Activated naive CD4-positive, alpha-beta T cell (primary cell): ENCODE measurements around the gene CIAO3.

Source experiments
- DNase-seq, 4 experiments: peaks; one replicate each; lab custom pipeline; 2025; lab: John Stamatoyannopoulos, UW

CIAO3 gene

DNA sequence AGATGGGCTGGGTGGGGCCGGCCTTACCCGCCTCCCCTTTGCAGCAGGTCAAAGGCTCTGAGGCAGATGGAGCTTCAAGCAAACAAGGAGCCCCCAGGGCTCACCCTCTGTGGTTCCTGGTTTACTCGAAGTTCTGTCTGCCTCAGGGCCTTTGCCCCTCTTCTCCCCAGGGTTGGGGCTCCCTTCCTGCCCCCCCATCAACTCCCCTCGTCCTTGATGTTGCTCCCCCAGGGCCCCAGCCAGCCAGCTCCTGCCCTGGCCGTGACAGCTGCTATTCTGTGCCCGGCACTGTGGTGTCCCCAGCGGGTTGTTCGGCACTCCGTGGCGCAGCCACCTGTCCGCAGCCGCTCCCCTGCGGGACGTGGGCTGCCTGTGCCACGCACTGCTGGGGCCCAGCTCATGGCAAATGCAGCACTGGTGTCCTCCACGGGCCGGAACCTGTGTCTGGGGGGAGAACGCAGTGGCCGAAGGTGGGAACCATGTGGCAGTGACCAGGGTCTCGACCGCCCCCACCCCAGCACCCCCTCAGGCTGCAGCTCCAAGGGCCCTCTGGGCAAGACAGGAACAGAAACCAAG is 30.2 kb downstream of the CIAO3 start:
- DNase-seq = no peak

DNA sequence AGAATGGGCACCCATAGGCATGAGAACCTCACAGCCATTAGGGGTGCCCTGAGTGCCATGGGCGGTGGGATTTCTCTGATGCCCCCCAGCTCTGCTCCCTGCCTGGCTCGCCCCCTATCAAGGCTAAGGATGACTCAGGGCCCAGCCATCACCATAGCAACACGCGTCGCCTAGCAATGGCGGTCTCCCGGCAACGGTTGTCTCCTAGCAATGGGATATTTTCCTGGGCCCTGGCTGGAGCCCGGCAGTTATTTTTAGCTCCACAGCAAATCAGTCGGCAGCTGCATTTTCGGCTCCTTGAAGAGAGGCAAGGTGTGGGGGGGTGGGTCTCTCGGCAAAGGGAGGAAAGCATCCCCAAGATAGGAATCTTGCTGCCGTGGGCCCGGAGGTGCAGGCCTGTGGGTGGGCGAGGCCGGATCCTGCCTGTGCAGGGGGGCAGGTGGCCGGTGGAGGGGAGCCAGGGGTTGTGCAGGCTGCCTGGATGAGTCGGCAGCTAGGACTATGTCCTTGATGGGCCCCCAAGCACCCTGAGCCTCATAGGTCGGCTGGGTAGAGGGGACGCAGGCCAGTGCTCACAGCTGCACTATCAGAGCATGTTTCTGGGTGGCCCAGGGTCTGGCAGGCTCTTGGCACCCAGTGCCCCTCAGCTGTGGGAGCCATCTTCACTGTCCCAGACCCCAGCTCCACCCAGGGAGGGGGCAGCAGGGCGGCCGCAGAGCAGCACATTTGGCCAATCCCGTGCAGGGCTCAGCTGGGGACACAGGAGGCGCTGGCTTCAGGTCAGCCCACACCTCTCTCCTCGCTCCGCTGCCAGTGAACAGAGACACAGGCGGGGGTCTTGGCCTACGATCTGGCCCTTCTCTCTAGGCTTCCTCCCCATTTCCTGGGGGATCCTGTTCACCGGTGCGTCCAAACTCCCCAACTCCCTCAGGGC is 31.0 kb downstream of the CIAO3 start:
- no peak for DNase-seq

DNA sequence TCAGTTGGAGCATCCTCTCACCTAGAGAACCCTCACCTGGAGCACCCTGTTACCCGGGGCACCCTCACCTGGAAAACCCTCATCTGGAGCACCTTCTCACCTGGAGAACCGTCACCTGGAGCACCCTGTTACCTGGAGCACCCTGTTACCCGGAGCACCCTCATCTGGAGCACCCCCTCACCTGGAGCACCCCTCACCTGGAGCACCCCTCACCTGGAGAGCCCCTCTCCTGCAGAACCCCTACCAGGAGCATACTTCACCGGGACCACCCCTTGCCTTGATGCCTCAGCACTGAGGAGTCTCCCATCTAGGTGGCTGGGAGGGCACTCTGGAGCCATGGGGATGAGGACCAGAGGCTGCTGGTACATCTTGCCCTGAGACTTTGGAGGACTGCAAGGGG is 31.8 kb downstream of the CIAO3 start:
- no peak for DNase-seq

DNA sequence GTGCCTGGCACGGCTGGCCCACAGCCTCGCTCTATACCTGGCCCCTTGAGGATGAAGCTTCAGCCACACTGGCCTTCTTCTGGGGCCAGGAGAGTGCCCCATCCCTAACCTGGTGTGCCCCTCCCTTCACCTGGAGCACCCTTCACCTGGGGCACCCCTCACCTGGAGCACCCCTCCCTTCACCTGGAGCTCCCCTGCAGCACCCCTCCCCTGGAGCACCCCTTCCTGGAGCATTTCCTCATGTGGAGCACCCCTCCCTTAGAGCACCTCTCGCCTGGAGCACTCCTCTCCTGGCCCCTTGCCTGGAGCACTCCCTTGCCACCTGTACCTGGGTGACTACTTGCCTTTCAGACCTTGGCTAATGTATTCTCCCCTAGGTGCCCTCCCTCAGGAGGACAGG is 32.8 kb downstream of the CIAO3 start:
- DNase-seq = no peak

DNA sequence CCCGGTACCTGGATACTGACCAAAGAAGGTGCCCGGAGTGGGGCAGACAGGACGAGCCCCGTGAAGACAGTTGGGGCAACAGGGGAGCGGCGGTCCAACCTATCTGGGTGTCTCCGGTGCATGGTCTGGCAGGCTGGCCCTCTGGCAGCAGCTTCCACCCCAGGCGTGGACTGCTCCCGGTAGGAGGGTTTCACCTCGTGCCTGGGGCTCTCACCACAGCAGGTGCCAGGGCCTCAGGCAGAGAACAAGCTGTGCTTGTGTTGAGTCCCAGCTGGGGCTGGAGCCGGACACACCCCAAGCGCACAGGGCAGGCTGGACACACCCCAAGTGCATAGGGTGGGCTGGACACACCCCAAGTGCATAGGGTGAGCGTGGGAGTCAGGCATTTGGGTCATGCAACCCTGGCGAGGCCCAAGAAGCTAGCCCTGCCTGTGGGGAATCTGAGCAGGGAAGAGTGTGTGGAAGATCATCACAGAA is 33.7 kb downstream of the CIAO3 start:
- no peak for DNase-seq

DNA sequence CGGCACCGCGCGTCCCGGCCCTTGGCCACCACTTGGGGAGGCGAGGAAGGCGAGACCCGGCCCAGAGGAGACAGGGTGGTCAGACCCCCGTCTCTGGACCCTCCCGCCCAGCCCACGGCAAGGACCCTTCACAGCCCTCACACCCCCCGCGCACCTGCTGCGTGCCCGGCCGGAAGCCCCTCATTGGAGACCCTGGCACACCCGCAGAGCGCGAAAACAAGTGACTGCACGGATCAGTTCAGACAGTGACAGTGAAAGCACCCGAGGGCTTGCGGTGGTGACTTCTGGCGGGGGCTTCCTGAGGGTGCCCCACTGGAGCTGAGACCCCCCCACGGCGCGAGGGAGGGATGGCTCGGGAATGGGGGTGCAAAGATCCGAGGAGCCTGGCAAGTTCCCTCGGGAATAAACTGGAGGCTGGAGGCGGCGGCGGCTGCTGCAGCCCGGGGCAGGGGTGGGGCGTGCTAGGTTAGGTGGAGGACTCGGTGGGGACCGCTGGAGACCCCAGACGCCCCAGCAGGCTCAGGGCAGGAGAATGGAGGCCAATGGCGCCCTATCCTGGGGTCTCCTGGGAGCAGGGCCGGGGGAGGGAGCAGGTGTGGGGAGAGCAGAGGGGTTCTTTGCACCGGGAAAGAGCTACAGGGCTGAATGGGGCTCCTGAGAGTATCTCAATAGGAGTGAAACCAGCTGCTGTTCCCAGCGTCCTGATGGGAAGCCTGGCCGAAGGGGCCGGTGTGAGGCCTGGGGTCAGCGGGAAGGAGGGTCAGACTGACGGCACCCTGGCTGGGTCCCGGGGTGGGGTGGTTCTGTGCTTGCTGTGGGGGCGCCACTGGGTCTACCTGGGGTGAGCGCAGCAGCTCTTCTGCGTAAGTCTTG is 34.4 kb downstream of the CIAO3 start:
- no peak for DNase-seq

DNA sequence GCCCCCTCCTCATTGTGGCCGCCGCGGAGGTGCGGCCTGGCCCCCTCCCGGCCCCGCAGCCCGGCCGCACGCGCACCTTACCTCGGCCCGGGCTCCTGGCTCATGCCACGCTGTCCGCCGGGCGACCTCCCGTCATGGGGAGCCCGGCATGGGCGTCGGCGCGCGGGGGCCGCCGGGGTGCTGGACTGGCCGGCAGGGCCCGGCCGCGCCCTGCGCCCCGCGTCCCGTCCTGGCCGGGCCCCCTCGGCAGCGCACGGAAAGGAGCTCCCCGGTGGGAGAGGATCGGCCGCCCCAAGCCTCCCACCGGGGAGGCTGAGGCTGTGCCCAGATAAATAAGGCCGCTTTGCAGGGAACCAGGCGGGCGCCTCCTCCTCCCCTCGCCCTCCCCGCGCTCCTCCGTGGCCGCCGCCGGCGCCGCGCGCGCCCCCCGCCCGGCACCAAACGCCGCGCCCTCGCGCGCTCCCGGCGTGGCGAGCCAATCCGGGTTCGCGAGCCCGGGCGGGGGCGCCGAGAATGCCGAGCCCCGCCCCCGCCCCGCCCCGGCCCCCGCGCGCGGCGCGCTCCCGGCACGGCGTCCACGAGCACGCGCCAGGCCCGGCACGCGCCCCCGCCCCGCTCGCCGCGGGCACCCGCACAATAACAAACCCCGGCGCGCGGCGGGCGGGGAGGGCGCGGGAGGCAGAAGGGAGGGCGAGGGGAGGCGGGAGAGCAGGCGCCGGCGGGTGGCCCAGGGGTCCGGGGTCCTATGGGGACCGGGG is 35.2 kb downstream of the CIAO3 start, which contains the start of gene FBXL16:
FBXL16 (minus strand) TSS at position 371 of the 758 bp plus-strand sequence. CDS start 8,396 bp downstream, outside the sequence.
- DNase-seq = no peak

DNA sequence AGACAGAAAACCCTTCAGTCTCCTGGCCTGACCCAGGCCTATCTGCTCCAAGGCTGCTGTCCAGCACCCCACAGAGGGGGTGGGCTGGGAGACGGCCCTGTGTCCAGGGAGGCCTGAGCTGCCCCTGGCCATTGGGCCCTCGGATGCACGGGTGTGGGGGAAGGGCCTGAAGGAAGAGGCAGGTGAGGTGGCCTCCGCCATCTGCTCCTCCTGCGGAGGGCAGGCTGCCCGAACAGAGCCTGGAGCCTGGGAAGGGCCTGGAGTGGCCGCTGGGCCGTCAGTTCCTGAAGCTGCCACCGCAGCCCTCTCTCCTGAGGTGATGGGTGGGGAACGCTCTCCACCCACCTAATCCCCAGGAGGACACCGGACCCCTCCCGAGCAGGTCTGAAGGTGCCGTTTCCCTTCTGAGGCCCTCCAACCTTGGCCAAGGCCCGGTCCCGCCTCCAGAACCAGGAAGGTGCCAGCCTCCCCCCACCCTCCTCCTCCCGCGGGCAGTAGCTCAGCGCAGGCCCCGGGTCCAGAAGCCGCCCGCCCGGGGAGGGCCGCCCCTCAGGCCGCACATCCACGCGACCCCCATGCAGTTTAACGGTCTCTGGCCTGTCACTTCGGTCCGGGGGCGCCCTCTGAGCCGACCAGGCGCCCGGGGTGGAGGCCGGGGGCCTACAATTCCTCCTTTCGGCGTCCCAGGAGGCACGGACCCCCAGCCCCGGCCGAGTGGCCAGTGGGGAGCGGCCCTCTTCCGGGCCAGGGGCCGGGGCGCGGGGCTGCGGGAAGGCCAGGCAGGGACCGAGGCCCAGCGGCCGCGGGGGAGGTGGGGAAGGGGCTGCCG is 36.0 kb downstream of the CIAO3 start:
- no peak for DNase-seq

DNA sequence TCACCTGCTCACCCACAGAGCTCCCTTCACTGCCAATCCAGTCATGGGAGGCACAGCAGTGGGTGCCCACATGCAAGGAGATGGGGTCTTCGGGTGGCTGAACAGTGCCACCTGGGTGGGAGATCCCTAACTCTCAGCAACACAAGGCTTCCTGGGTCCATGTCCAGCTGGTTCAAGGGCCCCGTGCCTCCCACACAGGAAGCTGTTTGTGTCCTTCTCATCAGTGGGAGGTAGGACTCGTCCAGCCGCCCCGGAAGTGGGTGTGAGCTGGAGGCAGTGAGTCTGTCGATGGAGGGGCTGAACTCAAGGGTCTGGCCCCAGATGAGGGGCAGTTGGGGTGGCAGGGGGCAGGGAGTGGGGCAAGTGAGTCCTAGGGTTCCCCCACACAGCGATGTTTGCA is 36.8 kb downstream of the CIAO3 start:
- DNase-seq = no peak

DNA sequence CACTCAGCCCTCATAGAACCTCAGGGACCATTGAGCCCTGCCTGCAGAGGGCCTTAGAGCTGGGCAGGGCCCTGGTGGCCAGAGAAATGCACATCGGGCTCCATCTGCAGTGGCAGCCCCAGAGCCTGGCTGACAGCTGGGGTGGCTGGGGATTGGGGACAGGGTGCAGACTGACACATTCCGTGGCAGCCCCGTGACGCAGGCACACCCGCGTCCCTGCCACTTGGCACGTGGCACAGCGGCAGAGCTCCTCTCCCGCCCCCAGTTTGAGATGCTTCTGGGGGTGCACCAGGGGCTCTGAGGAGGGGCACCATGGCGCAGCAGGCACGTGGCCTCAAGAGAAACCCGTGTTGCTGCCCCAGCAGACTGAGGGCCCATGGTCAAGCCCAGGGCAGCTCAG is 37.4 kb downstream of the CIAO3 start:
- no peak for DNase-seq

DNA sequence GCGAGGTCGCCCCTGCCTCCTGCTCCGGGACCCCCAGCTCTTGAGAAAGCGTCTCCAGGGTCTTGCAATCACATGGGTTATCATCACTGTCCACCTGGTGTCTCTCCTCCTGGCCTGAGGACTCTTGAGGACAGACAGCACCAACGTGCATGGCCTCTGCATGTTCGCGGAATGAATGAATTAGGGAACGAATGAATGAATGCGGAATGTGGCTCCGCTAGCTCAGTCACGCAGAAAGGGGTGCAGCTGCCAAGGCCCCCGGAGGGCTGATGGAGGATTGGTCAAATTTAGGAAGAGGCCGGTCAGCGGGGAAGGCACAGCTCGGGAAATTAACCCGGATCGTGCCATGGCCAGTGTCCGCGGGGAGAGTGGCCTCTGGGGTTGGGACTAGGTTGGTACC is 38.5 kb downstream of the CIAO3 start:
- no peak for DNase-seq

DNA sequence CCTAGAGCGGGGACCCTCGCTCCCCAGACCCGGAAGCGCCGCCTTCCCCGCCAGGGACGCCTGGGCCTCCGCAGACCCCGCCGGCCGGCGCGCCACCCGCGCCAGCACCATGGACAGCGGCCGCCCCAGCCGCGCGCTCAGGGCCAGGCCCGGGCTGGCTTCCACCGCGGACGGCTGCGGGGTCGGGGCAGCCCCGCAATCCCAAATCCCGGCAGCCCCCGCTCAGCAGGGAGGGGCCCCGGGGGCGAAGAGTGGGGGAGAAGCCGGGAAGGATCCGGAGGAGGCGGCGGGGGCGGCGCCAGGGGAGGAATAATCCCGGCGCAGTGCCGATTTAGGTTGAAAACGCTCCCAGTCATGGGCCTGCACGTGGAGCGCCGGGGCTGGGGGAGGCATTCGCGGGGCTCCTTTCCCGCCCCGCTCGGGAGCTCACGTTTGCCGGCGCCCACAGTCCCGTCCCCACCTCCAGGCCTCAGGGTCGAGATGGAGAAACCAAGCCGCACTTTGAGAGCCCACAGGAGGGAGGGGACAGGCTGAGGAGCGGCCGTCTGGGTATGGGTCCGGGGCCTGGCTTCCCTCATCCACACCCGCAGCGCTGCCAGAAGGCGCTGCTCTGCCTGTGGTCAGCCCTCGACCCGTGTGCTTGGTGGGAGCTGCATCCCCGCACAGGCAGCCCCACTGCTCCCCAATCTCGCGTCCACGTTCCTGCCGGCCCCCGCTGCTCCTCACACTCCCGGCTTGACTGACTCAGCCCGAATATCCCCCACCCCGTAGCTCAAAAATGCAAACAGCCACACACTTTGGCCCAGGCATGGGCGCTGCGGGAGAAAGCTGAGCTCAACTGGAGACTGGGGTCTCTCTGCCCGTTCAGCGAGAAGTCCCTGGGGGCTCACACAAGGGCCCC is 39.9 kb downstream of the CIAO3 start:
- DNase-seq = peak in 2 of 4 experiments; percentile 24 to 45

DNA sequence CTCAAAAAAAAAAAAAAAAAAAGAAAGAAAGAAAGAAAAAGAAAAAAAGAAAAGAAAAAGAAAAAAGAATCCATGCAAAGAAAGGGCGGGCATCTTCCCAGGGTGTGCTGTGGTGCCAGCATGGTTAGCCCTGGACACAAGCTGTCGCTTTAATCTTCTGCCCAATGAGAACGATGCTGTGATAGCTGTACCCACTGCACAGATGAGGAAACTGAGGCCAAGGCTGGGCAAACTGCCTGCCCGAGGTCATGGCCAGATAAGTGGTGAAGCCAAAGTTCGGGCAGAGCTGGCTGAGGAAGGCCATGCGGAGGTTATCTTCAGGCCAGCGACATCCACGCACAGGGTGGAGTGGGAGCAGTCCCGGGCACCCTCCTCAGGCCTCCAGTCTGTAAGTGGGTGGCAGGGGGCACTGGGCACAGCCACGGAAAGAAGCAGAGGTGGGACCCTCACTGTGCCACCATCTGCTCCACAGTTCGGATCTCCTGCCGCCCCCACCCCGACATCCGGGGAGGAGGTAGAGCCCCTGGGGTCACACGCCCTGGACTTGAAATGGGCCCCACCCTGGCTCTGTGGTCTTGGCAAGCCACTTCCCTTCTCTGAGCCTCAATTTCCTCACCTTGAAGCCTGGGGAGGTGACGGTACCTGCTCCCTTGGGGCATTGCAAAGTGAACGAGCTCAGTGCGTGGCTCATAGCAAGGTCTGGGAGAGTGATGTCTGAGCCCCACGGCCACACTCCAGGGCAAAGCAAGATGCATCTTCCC is 41.7 kb downstream of the CIAO3 start:
- no peak for DNase-seq

DNA sequence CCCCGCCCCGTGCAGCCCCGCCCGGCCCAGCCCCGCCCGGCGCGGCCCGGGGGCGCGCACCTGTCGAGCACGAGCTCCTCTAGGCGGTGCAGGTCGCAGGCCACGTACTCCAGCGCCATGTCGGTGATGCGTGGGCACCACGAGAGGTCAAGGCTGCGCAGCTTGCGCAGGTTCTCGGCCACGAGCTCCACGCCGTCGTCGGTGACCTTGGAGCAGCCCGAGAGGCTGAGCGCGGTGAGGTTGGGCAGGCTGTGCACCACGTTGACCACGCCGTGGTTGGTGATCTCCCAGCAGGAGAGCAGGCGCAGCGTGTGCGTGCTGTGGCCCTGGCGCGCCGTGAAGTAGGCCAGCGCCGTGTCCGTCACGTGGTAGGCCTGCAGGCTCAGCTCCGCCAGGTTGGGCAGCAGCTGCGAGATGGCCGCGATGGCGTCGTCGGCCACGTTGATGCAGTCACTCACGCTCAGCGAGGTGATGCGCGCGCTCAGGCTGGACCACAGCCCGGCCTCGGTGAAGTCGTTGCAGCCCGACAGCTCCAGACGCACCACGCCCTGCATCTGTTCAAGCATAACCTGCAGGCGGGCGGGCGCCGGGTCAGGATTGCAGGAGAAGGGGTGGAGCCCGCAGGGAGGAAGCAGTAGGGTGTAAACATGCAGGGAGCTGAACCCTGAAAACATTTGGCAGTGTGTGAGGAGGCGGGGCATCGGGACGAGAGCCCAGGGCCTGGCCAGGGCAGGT is 45.3 kb downstream of the CIAO3 start:
- peak in 3 of 4 experiments; percentile 40 to 81 (median 62) for DNase-seq

DNA sequence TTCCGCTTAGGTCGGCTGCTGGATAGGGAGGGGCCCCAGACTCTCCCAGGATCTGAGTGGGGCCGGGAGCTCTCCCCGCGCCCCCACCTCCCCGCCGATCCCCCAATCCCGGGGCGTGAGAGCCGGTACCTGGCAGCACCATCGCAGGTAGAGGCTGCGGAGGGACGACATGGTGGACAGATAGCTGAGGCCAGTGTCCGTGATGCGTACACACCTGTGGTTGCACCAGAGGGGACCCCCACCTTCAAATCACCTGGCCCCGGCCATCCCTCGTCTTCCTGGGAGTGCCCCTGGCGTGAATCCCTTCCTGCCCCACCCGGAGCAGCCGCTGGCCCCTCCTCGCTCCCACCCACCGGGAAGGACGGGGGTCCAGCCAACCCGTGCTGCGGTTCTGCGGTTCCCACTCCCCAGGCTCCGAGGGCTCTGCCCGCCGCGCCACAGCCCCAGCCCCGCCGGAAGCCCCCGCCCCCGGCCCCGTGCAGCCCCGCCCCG is 45.9 kb downstream of the CIAO3 start:
- DNase-seq = peak in 1 of 4 experiments; percentile 31

DNA sequence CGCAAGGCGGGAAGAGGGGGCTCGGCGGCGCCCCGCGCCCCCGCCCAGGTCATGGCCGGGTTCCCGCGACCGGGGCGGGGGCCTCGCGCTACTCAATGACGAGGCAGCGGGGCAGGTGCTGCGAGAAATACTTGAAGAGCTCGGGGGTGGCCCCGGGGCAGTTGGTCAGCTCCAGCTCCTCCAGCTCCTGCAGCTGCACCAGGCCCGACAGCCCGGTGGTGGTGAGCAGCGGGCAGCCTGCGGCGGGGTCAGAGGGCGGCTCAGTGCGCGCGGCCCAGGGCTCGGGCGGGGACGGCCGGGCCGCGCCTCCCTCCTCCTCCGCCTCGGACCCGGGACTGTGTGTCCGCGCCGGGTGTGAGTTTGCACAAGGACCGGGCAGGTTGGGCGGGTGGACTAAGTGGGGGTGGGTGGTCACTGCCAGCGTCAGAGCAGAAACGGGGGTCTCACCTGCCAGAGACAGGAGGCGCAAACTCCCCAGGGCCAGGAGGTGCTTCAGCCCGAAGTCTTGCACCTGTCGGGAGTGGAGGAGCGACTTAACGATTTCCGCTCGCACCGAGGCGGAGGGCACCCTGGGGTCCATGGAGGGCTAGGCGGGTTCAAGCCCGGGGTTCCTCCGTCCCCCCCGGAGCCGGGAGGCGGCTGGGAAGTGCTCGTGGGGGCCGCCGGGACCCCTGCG is 46.5 kb downstream of the CIAO3 start:
- DNase-seq = no peak

DNA sequence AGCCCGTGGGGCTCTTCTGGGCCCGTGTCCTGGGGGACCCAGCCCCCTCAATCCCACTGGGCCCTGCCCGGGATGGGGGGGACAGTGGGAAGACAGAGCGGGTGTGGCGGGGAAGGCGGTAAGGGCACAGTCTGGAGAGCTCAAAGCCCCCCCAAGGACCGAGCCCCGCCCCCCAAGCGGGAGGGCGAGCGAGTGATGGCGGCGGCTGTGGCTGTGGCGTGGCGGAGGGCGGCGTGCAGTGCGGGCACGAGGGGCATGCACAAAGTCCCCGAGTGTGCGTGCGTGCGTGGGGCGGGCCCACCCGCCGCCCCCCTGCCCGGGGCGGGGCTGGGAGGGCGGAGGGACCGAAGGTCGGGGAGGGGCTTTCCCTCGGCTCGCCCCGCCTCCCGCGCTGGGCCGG is 47.0 kb downstream of the CIAO3 start:
- DNase-seq = peak in 1 of 4 experiments; percentile 28
